Neural progenitor cell (in vitro differentiated cells): Measurements from ENCODE around the gene RGS10.

Experiments used
- EZH2 ChIP-seq: fragments of 200-600 bp; sonication (generic); IDR thresholded peaks from 2 replicates; pipeline ENCODE4 v1.6.1; 2017; ENCODE audit warnings: antibody characterized with exemption, mild to moderate bottlenecking, moderate library complexity
- TF ChIP-seq, protein P1 (sequence below): fragments of 200-600 bp; sonication (generic); IDR thresholded peaks from 2 replicates; pipeline ENCODE4 v1.5.1; 2017; ENCODE audit warnings: antibody characterized with exemption, mild to moderate bottlenecking

- TF ChIP-seq, protein P1, sequence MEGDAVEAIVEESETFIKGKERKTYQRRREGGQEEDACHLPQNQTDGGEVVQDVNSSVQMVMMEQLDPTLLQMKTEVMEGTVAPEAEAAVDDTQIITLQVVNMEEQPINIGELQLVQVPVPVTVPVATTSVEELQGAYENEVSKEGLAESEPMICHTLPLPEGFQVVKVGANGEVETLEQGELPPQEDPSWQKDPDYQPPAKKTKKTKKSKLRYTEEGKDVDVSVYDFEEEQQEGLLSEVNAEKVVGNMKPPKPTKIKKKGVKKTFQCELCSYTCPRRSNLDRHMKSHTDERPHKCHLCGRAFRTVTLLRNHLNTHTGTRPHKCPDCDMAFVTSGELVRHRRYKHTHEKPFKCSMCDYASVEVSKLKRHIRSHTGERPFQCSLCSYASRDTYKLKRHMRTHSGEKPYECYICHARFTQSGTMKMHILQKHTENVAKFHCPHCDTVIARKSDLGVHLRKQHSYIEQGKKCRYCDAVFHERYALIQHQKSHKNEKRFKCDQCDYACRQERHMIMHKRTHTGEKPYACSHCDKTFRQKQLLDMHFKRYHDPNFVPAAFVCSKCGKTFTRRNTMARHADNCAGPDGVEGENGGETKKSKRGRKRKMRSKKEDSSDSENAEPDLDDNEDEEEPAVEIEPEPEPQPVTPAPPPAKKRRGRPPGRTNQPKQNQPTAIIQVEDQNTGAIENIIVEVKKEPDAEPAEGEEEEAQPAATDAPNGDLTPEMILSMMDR = no peak
- no peak for TF ChIP-seq EZH2
Measured at GRCh38 chr10:119480667-119481066, 61.9 kb downstream of the RGS10 start.
